ENCODE data around the gene MPHOSPH9. TPM values are rescaled to one million over a fixed set of nuclear protein-coding genes. Genes with fewer than 3 reads are reported as not detected.
A peak's percentile ranks its signal among the peaks of the same experiment; 100 is the strongest.

The MPHOSPH9 gene
- total and polyA plus RNA-seq, 4 donors: 4.9 to 51.0 (median 32.7) TPM

- H3K36me3 ChIP-seq (ENCODE audit: control insufficient read depth in 4 of 4, insufficient read depth in 3 of 4, low read depth in 1 of 4, low read length in 3 of 4): no peaks in the 10 kb centered on the region
- 29% methylated on average over 22 of the region's 22 CpGs for WGBS
Observed at GRCh38 chr12:123149501-123150274, 83.3 kb downstream of the MPHOSPH9 start.

More at GRCh38 chr12:123149501-123150274, 83.3 kb downstream of the MPHOSPH9 start:
- Histone ChIP-seq H3K4me1 (ENCODE audit: control insufficient read depth in 4 of 4, insufficient read depth in 4 of 4, low read length in 3 of 4) (peaks cover 7 to 45% (median 34%) of the 10 kb centered on the region in 4 donors), H3K27me3 (ENCODE audit: control insufficient read depth in 4 of 4, insufficient read depth in 4 of 4, low read length in 3 of 4) (no peaks in the 10 kb centered on the region), H3K4me3 (ENCODE audit: low read depth in 1 of 3, low read length in 3 of 3) (peak overlapping the region; percentile 39 to 87 (median 70)), H3K9me3 (ENCODE audit: control insufficient read depth in 4 of 4, low read length in 3 of 4) (no peaks in the 10 kb centered on the region), H3K9ac (ENCODE audit: low read depth in 1 of 2, low read length in 2 of 2) (peak overlapping the region in 1 of 2 donors; percentile 37), H3K27ac (ENCODE audit: low read depth in 1 of 2, low read length in 2 of 2) (peak overlapping the region; percentile 61 to 74)
- no peak for TF ChIP-seq NR2F2 (IDR thresholded peaks at IDR 0.05)
- no peak for TF ChIP-seq HNF4A (conservative IDR thresholded peaks at IDR 0.05)
- no peak for TF ChIP-seq EGR1 (IDR thresholded peaks at IDR 0.05; ENCODE audit: low read depth in 2 of 2)
- no peak for TF ChIP-seq MAX (IDR thresholded peaks at IDR 0.05)
- no peak for TF ChIP-seq ATF3 (IDR thresholded peaks at IDR 0.05)
- no peak for TF ChIP-seq TAF1 (conservative IDR thresholded peaks at IDR 0.05)
- no peak for TF ChIP-seq ZBTB33 (IDR thresholded peaks at IDR 0.05)
- TF ChIP-seq JUND (IDR thresholded peaks at IDR 0.05): no peak
- peak in 1 of 2 donors; percentile 25 for TF ChIP-seq RAD21 (IDR thresholded peaks at IDR 0.05)
- peak in 1 of 2 donors; percentile 32 for TF ChIP-seq RXRA (IDR thresholded peaks at IDR 0.05)
- no peak for TF ChIP-seq GABPA (IDR thresholded peaks at IDR 0.05 in 1 of 2, conservative IDR thresholded peaks at IDR 0.05 in 1 of 2)
- TF ChIP-seq REST (IDR thresholded peaks at IDR 0.05): no peak
- no peak for DNase-seq (ENCODE audit: low spot score)

All from liver (tissue), 9 donors.